Activated naive CD8-positive, alpha-beta T cell treated with anti-CD3 and anti-CD28 coated beads for 36 hours (primary cell): ENCODE measurements around the gene KAZN. TPM values are rescaled to one million over a fixed set of nuclear protein-coding genes. Genes with fewer than 3 reads are reported as not detected.

Experiments used
- DNase-seq: peaks from one replicate; pipeline ENCODE4 v3.0.0; 2021
- H3K27ac Mint-ChIP-seq: one replicate; pipeline ENCODE4 v1.8.0; 2022; ENCODE audit warnings: mild to moderate bottlenecking, moderate library complexity, mixed read lengths
- H3K27me3 Mint-ChIP-seq: one replicate; pipeline ENCODE4 v1.8.0; 2022; ENCODE audit warnings: mild to moderate bottlenecking, mixed read lengths
- H3K36me3 Mint-ChIP-seq: one replicate; pipeline ENCODE4 v1.8.0; 2021; ENCODE audit warnings: mild to moderate bottlenecking, mixed read lengths
- H3K4me1 Mint-ChIP-seq: one replicate; pipeline ENCODE4 v1.8.0; 2021; ENCODE audit warnings: mixed read lengths
- H3K4me3 Mint-ChIP-seq: one replicate; pipeline ENCODE4 v1.8.0; 2022; ENCODE audit warnings: mild to moderate bottlenecking, moderate library complexity, mixed read lengths
- H3K9me3 Mint-ChIP-seq: one replicate; pipeline ENCODE4 v1.8.0; 2022; ENCODE audit warnings: mixed read lengths
- total RNA-seq, 2 experiments: library from RNA; stranded (reverse); gene quantifications; one replicate each; pipeline ENCODE4 v1.2.3, GENCODE V29; 2021

The KAZN gene
- total RNA-seq, 2 experiments from 2014 or later: 0.74 to 1.5 TPM

DNA sequence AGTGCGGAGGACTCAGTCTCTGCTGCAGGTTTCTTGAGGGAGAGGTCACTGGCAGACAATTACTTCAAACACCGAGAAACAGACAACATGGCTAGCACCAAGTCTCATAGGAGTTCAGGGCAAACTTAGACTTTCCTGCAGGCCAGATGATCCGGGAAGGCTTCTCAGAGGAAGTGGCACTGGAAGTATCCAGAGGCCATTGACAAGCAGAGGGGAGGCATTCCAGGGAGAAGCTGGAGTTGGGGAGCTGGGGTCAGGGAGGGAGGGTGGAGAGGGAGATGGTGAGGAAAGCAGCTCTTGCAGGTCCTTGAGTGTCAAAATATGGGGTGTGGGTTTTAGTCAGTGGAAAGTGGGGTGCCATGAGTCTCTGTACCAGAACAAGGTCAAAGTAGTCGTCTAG, 147.9 kb downstream of the KAZN start:
- peaks cover 12% of the 10 kb centered on the region for H3K27me3 Mint-ChIP-seq
- no peaks in the 10 kb centered on the region for H3K4me1 Mint-ChIP-seq
- H3K27ac Mint-ChIP-seq: no peak overlapping the region
- H3K4me3 Mint-ChIP-seq: no peak overlapping the region
- no peak for DNase-seq
- no peaks in the 10 kb centered on the region for H3K36me3 Mint-ChIP-seq
- H3K9me3 Mint-ChIP-seq: no peaks in the 10 kb centered on the region

DNA sequence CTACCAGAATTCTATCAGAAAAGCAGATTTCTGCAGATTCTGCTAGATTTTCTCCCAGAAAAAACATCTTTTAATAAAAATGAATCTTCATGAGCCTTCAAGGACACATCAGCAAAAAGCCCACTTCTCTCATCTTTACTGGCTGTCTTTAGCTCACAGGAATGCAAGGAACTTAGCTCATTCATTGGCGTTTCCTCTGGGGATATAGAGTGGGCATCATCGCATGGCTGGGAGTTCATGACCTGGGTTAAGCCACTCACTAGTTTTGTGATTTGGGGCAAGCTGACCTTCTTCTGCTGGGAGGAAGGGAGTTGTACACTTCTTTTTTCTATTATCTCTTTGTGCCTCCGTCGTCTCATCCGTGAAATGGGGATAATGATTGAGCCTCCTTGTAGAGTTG, 149.7 kb downstream of the KAZN start:
- Mint-ChIP-seq H3K36me3 (no peaks in the 10 kb centered on the region), H3K4me1 (no peaks in the 10 kb centered on the region), H3K4me3 (no peak overlapping the region), H3K27ac (no peak overlapping the region), H3K9me3 (no peaks in the 10 kb centered on the region), H3K27me3 (no peaks in the 10 kb centered on the region)
- DNase-seq: no peak

GRCh38 chr1:14748977-14749376, 150.5 kb downstream of the KAZN start:
- no peak for DNase-seq
- no peaks in the 10 kb centered on the region for H3K36me3 Mint-ChIP-seq
- H3K27ac Mint-ChIP-seq: no peak overlapping the region
- H3K9me3 Mint-ChIP-seq: no peaks in the 10 kb centered on the region
- H3K27me3 Mint-ChIP-seq: no peaks in the 10 kb centered on the region
- no peak overlapping the region for H3K4me3 Mint-ChIP-seq
- H3K4me1 Mint-ChIP-seq: no peaks in the 10 kb centered on the region

GRCh38 chr1:14750490-14750889, 152.0 kb downstream of the KAZN start:
- Mint-ChIP-seq H3K27me3 (no peaks in the 10 kb centered on the region), H3K36me3 (no peaks in the 10 kb centered on the region), H3K4me1 (no peaks in the 10 kb centered on the region), H3K27ac (no peak overlapping the region), H3K4me3 (no peak overlapping the region), H3K9me3 (no peaks in the 10 kb centered on the region)
- DNase-seq: no peak

DNA sequence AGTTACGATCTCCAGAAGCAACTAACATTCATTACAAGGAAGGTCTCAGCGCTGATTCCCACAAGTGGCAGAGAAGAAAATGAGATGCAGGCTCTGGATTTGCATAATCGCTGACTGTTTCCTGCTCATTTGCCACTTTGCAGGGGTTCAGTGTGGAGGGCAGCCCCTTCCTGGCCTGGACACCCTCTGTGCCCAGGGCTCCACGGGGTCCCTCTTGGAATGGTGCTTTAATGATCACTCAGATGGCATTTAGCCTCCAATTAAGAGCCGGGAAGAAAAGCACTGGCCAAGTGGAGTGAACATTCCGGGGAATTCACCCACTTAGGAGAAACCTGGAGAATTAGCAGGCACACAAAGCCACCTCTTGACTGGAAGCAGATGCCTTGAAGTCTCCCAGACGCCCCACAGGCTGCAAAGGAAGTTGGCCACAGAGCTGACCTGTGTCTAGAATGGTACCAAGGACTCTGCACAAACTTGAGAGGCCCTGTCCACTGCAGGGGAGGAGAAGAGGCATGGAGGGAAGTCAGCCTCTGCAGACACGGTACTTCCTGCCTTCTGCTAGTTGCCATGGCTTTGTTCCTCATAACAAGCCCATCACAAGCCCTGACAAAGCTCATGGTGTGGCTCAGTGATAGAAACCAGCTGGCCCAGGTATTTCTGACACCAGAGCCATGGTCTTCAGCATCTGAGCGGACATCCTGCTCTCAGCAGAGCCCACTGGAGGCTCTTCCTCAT, 157.2 kb downstream of the KAZN start:
- peaks cover 4% of the 10 kb centered on the region for H3K27me3 Mint-ChIP-seq

GRCh38 chr1:14756589-14757285, 158.3 kb downstream of the KAZN start:
- DNase-seq: no peak
- no peaks in the 10 kb centered on the region for H3K4me1 Mint-ChIP-seq
- H3K4me3 Mint-ChIP-seq: no peak overlapping the region
- H3K27me3 Mint-ChIP-seq: peaks cover 11% of the 10 kb centered on the region
- no peaks in the 10 kb centered on the region for H3K9me3 Mint-ChIP-seq
- no peaks in the 10 kb centered on the region for H3K36me3 Mint-ChIP-seq
- no peak overlapping the region for H3K27ac Mint-ChIP-seq

More for the DNA sequence above, 157.2 kb downstream of the KAZN start:
- Mint-ChIP-seq H3K9me3 (no peaks in the 10 kb centered on the region), H3K4me1 (no peaks in the 10 kb centered on the region), H3K36me3 (no peaks in the 10 kb centered on the region), H3K4me3 (no peak overlapping the region), H3K27ac (no peak overlapping the region)
- no peak for DNase-seq

DNA sequence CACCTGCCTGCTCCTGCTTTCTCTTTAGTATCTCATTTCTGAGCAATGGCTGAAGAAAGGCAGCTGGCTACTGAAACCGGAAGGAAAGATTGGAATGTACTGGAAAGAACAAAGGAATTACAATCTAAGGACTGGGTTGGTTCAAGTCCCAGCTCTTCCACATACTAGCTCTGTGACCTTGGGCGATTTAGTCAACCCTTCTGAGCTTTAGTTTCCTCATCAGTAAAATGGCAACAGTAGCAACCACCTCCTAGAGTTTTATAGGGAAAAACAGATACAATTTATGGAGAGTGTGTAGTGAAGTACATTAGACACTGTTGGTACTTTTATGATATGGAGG, 158.8 kb downstream of the KAZN start:
- Mint-ChIP-seq H3K9me3 (no peaks in the 10 kb centered on the region), H3K4me3 (no peak overlapping the region), H3K36me3 (no peaks in the 10 kb centered on the region), H3K4me1 (no peaks in the 10 kb centered on the region), H3K27me3 (peaks cover 11% of the 10 kb centered on the region), H3K27ac (no peak overlapping the region)
- DNase-seq: no peak

GRCh38 chr1:14759042-14759818, 160.7 kb downstream of the KAZN start:
- Mint-ChIP-seq H3K27me3 (peaks cover 11% of the 10 kb centered on the region), H3K36me3 (no peaks in the 10 kb centered on the region), H3K4me1 (no peaks in the 10 kb centered on the region), H3K27ac (no peak overlapping the region), H3K4me3 (no peak overlapping the region), H3K9me3 (no peaks in the 10 kb centered on the region)
- no peak for DNase-seq

DNA sequence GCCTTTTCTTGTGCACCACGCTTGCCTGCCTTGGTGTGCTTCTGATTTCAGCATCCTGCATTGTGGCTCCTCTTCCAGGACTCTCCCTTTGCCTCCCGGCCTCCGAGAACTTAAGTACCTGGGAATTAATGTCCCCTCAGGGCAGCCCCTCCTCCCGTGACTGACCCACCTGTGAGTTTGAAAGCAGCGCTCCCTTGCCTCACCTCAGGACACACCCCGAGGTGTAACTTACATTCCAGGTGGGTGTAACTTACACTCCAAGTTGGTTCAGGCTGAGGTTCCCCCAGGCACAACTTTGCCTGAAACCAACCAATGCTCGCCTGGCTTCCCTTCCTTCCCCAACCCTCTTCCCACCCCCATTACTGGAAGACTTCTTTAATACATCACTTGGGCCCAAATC, 161.4 kb downstream of the KAZN start:
- Mint-ChIP-seq H3K27ac (no peak overlapping the region), H3K4me1 (no peaks in the 10 kb centered on the region)
- no peak for DNase-seq

DNA sequence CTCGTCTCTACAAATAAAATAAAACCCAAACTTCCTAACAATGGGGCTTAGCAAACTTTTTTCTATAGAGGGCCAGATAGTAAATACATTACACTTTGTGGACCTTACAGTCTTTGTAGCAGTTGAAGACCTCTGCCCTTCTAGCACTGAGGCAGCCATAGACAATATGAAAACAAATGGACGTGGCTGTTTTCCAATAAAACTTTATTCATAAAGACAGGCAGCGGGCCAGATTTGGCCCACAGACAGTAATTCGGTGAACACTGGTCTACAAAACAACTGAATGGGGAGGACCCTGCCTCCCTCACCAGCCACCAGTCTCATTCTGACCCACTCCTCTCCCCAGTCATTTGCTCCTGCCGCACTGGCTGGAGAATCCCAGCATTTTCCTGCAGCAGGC, 162.3 kb downstream of the KAZN start:
- H3K4me1 Mint-ChIP-seq: no peaks in the 10 kb centered on the region
- no peaks in the 10 kb centered on the region for H3K9me3 Mint-ChIP-seq
- no peak for DNase-seq
- H3K27me3 Mint-ChIP-seq: peaks cover 15% of the 10 kb centered on the region
- H3K36me3 Mint-ChIP-seq: no peaks in the 10 kb centered on the region
- H3K4me3 Mint-ChIP-seq: no peak overlapping the region
- H3K27ac Mint-ChIP-seq: no peak overlapping the region

More for the DNA sequence above, 161.4 kb downstream of the KAZN start:
- H3K36me3 Mint-ChIP-seq: no peaks in the 10 kb centered on the region
- H3K27me3 Mint-ChIP-seq: peaks cover 11% of the 10 kb centered on the region
- no peak overlapping the region for H3K4me3 Mint-ChIP-seq
- no peaks in the 10 kb centered on the region for H3K9me3 Mint-ChIP-seq

DNA sequence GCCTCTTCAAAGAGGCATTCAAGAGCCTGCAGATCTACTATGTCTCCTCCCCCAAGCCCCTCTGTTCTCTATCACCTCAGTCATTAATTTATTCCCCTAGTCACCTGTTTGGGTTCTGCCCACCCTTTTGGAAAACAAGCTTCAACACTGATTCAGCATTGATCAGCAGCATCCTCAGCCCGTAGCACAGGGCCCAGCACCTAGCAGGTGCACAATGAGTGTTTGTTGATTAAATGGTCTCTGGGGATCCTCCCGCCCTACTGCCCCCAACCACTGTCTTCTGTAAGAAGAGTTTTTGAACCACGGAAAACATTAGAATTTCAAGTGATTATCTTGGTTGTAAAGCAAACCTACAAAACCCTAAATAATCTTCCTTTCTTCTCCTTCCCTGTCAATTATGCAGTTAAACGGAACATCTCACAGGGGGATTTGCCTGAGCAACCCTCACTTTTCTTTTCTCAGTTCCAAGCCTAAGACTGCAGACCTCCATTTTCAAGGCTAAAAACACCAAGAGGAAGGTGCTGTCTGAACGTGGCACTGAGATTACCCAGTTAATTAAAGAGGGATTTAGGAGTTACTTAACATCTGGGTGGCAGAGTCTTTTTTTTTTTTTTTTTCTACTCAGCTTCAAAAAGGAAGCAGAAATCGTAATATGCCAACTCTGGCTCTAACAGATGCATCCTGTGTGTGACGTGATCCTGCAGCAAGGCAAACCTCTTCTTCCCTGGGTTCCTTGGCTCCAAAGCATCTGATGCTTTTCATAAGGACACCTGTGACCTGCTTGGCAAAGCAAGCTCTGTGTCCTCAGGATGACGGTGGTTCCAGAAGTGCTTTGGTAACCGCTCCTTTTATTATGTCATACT, 163.0 kb downstream of the KAZN start:
- no peak for DNase-seq
- no peak overlapping the region for H3K27ac Mint-ChIP-seq
- peaks cover 15% of the 10 kb centered on the region for H3K27me3 Mint-ChIP-seq
- no peaks in the 10 kb centered on the region for H3K4me1 Mint-ChIP-seq
- H3K4me3 Mint-ChIP-seq: no peak overlapping the region
- no peaks in the 10 kb centered on the region for H3K36me3 Mint-ChIP-seq
- H3K9me3 Mint-ChIP-seq: no peaks in the 10 kb centered on the region

GRCh38 chr1:14763977-14764376, 165.5 kb downstream of the KAZN start:
- Mint-ChIP-seq H3K27me3 (peaks cover 11% of the 10 kb centered on the region), H3K4me3 (no peak overlapping the region), H3K9me3 (no peaks in the 10 kb centered on the region), H3K36me3 (no peaks in the 10 kb centered on the region), H3K4me1 (no peaks in the 10 kb centered on the region), H3K27ac (no peak overlapping the region)
- DNase-seq: no peak

GRCh38 chr1:14765773-14766172, 167.3 kb downstream of the KAZN start:
- DNase-seq: no peak
- H3K4me1 Mint-ChIP-seq: no peaks in the 10 kb centered on the region
- H3K27ac Mint-ChIP-seq: no peak overlapping the region
- peaks cover 11% of the 10 kb centered on the region for H3K27me3 Mint-ChIP-seq
- H3K9me3 Mint-ChIP-seq: no peaks in the 10 kb centered on the region
- H3K4me3 Mint-ChIP-seq: no peak overlapping the region
- H3K36me3 Mint-ChIP-seq: no peaks in the 10 kb centered on the region

GRCh38 chr1:14767075-14767474, 168.6 kb downstream of the KAZN start:
- Mint-ChIP-seq H3K27me3 (peaks cover 4% of the 10 kb centered on the region), H3K36me3 (no peaks in the 10 kb centered on the region), H3K4me3 (no peak overlapping the region), H3K27ac (no peak overlapping the region), H3K9me3 (no peaks in the 10 kb centered on the region), H3K4me1 (no peaks in the 10 kb centered on the region)
- DNase-seq: no peak
